HG03469 (cell line): ENCODE results near the gene JARID2.

ENCODE experiments used
- ATAC-seq: cut with Tn5 transposase; IDR thresholded peaks from one replicate; pipeline ENCODE4 v1.9.1; 2021; ENCODE audit warnings: mild to moderate bottlenecking, moderate library complexity, moderate number of reproducible peaks; ENCODE audit not compliant: unreplicated experiment

Gene JARID2

GRCh38 chr6:15500901-15501825 is 255.3 kb downstream of the JARID2 start:
- no peak for ATAC-seq

- ATAC-seq: no peak
Measured at GRCh38 chr6:15501826-15502445, 256.1 kb downstream of the JARID2 start.

- ATAC-seq: no peak
Measured at GRCh38 chr6:15502446-15503345, 256.8 kb downstream of the JARID2 start.

GRCh38 chr6:15503346-15503680 is 257.4 kb downstream of the JARID2 start:
- no peak for ATAC-seq

GRCh38 chr6:15504040-15504495 is 258.2 kb downstream of the JARID2 start:
- ATAC-seq: no peak

GRCh38 chr6:15504581-15505350 is 258.9 kb downstream of the JARID2 start:
- ATAC-seq: no peak

GRCh38 chr6:15505463-15505918 is 259.6 kb downstream of the JARID2 start:
- ATAC-seq: no peak

GRCh38 chr6:15506066-15506465 is 260.2 kb downstream of the JARID2 start:
- ATAC-seq: no peak

GRCh38 chr6:15507221-15507620 is 261.4 kb downstream of the JARID2 start:
- no peak for ATAC-seq

- ATAC-seq: no peak
Measured at GRCh38 chr6:15507746-15508145, 261.9 kb downstream of the JARID2 start.

- ATAC-seq: no peak
Measured at GRCh38 chr6:15508441-15508871, 262.6 kb downstream of the JARID2 start.

- ATAC-seq: no peak
Measured at GRCh38 chr6:15508931-15509330, 263.1 kb downstream of the JARID2 start.

- no peak for ATAC-seq
Measured at GRCh38 chr6:15509335-15509933, 263.6 kb downstream of the JARID2 start.

GRCh38 chr6:15510121-15510520 is 264.3 kb downstream of the JARID2 start:
- no peak for ATAC-seq

- no peak for ATAC-seq
Measured at GRCh38 chr6:15510536-15511247, 264.8 kb downstream of the JARID2 start.

- ATAC-seq: no peak
Measured at GRCh38 chr6:15511248-15512125, 265.6 kb downstream of the JARID2 start.

- no peak for ATAC-seq
Measured at GRCh38 chr6:15512126-15512525, 266.3 kb downstream of the JARID2 start.

GRCh38 chr6:15512721-15513120 is 266.9 kb downstream of the JARID2 start:
- ATAC-seq: no peak
